Stimulated activated CD8-positive, alpha-beta memory T cell treated with anti-CD3 and anti-CD28 coated beads, Interleukin-15, amount 100 ng/mL, for 1 hour (primary cell): ENCODE measurements around the gene ZMYM4.

ENCODE experiments used
- DNase-seq: peaks from one replicate; pipeline ENCODE4 v3.0.0-alpha.2; 2020; ENCODE audit warnings: low read depth

The ZMYM4 gene

GRCh38 chr1:35278886-35279554 lies 10.5 kb downstream of the ZMYM4 start:
- no peak for DNase-seq

GRCh38 chr1:35279555-35279904 lies 11.0 kb downstream of the ZMYM4 start:
- DNase-seq = no peak

- no peak for DNase-seq
Observed at GRCh38 chr1:35280006-35280405, 11.5 kb downstream of the ZMYM4 start.

GRCh38 chr1:35281565-35281964 lies 13.1 kb downstream of the ZMYM4 start:
- DNase-seq = no peak

- no peak for DNase-seq
Observed at GRCh38 chr1:35282172-35282571, 13.7 kb downstream of the ZMYM4 start.

- no peak for DNase-seq
Observed at GRCh38 chr1:35284852-35285251, 16.3 kb downstream of the ZMYM4 start.

- DNase-seq = no peak
Observed at GRCh38 chr1:35285771-35286606, 17.5 kb downstream of the ZMYM4 start.

- no peak for DNase-seq
Observed at GRCh38 chr1:35287807-35288640, 19.5 kb downstream of the ZMYM4 start.

GRCh38 chr1:35288761-35289160 lies 20.3 kb downstream of the ZMYM4 start:
- DNase-seq = no peak

- DNase-seq = no peak
Observed at GRCh38 chr1:35290452-35290851, 21.9 kb downstream of the ZMYM4 start.

GRCh38 chr1:35294809-35295208 lies 26.3 kb downstream of the ZMYM4 start:
- no peak for DNase-seq

- DNase-seq = no peak
Observed at GRCh38 chr1:35297886-35298285, 29.4 kb downstream of the ZMYM4 start.

GRCh38 chr1:35298464-35298863 lies 30.0 kb downstream of the ZMYM4 start:
- no peak for DNase-seq

GRCh38 chr1:35300376-35300775 lies 31.9 kb downstream of the ZMYM4 start:
- no peak for DNase-seq

- no peak for DNase-seq
Observed at GRCh38 chr1:35301674-35302392, 33.3 kb downstream of the ZMYM4 start.

- no peak for DNase-seq
Observed at GRCh38 chr1:35305383-35305782, 36.9 kb downstream of the ZMYM4 start.

GRCh38 chr1:35315649-35316048 lies 47.1 kb downstream of the ZMYM4 start:
- DNase-seq = no peak

- no peak for DNase-seq
Observed at GRCh38 chr1:35316264-35316663, 47.8 kb downstream of the ZMYM4 start.

GRCh38 chr1:35319988-35320713 lies 51.6 kb downstream of the ZMYM4 start:
- DNase-seq = no peak

GRCh38 chr1:35320937-35321336 lies 52.4 kb downstream of the ZMYM4 start:
- DNase-seq = no peak

GRCh38 chr1:35324486-35324885 lies 56.0 kb downstream of the ZMYM4 start:
- DNase-seq = no peak
